ENCODE results near the gene WDFY4. TPM values are rescaled to one million over a fixed set of nuclear protein-coding genes. Genes with fewer than 3 reads are reported as not detected.

WDFY4 gene
- total and polyA plus RNA-seq, 4 donors, result 0.57 to 7.1 (median 2.0) TPM

DNA sequence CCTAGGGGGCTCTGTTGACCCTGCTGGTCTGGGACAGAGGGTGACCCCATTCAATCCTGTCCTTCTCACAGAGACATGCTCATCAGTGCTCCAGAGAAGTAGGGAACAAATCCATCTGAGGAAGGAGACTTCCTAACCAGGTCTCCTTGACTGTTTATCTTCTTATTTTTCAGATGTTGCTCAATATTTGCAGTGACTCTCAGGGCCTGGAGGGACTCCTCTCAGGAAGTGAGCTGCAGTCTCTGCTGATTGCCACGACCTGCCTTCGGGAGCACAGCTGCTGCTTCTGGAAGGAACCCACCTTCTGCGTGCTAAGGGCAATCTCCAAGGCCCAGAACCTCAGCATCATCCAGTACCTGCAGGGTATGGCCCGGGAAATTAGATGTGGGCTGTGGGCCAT lies 41.0 kb downstream of the WDFY4 start:
- Histone ChIP-seq H3K4me3 (ENCODE audit: low read depth in 1 of 3, low read length in 3 of 3) (no peak overlapping the region), H3K9me3 (ENCODE audit: control insufficient read depth in 4 of 4, low read length in 3 of 4) (no peaks in the 10 kb centered on the region), H3K27ac (ENCODE audit: low read depth in 1 of 2, low read length in 2 of 2) (no peak overlapping the region), H3K36me3 (ENCODE audit: control insufficient read depth in 4 of 4, insufficient read depth in 3 of 4, low read depth in 1 of 4, low read length in 3 of 4) (no peaks in the 10 kb centered on the region), H3K9ac (ENCODE audit: low read depth in 1 of 2, low read length in 2 of 2) (no peak overlapping the region), H3K27me3 (ENCODE audit: control insufficient read depth in 4 of 4, insufficient read depth in 4 of 4, low read length in 3 of 4) (no peaks in the 10 kb centered on the region), H3K4me1 (ENCODE audit: control insufficient read depth in 4 of 4, insufficient read depth in 4 of 4, low read length in 3 of 4) (no peaks in the 10 kb centered on the region)
- 77% methylated on average over 4 of the region's 4 CpGs for WGBS
- no peak for DNase-seq (ENCODE audit: low spot score)
- TF ChIP-seq TAF1 (conservative IDR thresholded peaks at IDR 0.05), result no peak
- TF ChIP-seq YY1 (IDR thresholded peaks at IDR 0.05), result no peak
- no peak for TF ChIP-seq SP1 (IDR thresholded peaks at IDR 0.05)
- no peak for TF ChIP-seq RAD21 (IDR thresholded peaks at IDR 0.05)
- no peak for TF ChIP-seq NR2F2 (IDR thresholded peaks at IDR 0.05)
- TF ChIP-seq, protein P1, sequence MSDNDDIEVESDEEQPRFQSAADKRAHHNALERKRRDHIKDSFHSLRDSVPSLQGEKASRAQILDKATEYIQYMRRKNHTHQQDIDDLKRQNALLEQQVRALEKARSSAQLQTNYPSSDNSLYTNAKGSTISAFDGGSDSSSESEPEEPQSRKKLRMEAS (IDR thresholded peaks at IDR 0.05), result no peak
- no peak for TF ChIP-seq HNF4A (conservative IDR thresholded peaks at IDR 0.05)
- TF ChIP-seq HNF4G (IDR thresholded peaks at IDR 0.05), result no peak
- TF ChIP-seq JUND (IDR thresholded peaks at IDR 0.05), result no peak
- TF ChIP-seq, protein P2, sequence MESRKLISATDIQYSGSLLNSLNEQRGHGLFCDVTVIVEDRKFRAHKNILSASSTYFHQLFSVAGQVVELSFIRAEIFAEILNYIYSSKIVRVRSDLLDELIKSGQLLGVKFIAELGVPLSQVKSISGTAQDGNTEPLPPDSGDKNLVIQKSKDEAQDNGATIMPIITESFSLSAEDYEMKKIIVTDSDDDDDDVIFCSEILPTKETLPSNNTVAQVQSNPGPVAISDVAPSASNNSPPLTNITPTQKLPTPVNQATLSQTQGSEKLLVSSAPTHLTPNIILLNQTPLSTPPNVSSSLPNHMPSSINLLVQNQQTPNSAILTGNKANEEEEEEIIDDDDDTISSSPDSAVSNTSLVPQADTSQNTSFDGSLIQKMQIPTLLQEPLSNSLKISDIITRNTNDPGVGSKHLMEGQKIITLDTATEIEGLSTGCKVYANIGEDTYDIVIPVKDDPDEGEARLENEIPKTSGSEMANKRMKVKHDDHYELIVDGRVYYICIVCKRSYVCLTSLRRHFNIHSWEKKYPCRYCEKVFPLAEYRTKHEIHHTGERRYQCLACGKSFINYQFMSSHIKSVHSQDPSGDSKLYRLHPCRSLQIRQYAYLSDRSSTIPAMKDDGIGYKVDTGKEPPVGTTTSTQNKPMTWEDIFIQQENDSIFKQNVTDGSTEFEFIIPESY (IDR thresholded peaks at IDR 0.05), result no peak
- TF ChIP-seq RXRA (IDR thresholded peaks at IDR 0.05), result no peak
- no peak for TF ChIP-seq FOXA2 (IDR thresholded peaks at IDR 0.05)
- TF ChIP-seq, protein P3, sequence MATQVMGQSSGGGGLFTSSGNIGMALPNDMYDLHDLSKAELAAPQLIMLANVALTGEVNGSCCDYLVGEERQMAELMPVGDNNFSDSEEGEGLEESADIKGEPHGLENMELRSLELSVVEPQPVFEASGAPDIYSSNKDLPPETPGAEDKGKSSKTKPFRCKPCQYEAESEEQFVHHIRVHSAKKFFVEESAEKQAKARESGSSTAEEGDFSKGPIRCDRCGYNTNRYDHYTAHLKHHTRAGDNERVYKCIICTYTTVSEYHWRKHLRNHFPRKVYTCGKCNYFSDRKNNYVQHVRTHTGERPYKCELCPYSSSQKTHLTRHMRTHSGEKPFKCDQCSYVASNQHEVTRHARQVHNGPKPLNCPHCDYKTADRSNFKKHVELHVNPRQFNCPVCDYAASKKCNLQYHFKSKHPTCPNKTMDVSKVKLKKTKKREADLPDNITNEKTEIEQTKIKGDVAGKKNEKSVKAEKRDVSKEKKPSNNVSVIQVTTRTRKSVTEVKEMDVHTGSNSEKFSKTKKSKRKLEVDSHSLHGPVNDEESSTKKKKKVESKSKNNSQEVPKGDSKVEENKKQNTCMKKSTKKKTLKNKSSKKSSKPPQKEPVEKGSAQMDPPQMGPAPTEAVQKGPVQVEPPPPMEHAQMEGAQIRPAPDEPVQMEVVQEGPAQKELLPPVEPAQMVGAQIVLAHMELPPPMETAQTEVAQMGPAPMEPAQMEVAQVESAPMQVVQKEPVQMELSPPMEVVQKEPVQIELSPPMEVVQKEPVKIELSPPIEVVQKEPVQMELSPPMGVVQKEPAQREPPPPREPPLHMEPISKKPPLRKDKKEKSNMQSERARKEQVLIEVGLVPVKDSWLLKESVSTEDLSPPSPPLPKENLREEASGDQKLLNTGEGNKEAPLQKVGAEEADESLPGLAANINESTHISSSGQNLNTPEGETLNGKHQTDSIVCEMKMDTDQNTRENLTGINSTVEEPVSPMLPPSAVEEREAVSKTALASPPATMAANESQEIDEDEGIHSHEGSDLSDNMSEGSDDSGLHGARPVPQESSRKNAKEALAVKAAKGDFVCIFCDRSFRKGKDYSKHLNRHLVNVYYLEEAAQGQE (IDR thresholded peaks at IDR 0.05), result no peak
- TF ChIP-seq, protein P4, sequence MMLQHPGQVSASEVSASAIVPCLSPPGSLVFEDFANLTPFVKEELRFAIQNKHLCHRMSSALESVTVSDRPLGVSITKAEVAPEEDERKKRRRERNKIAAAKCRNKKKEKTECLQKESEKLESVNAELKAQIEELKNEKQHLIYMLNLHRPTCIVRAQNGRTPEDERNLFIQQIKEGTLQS (IDR thresholded peaks at IDR 0.05), result no peak
- no peak for TF ChIP-seq EGR1 (IDR thresholded peaks at IDR 0.05; ENCODE audit: low read depth in 2 of 2)
- TF ChIP-seq FOXA1 (IDR thresholded peaks at IDR 0.05), result no peak
- no peak for TF ChIP-seq GABPA (IDR thresholded peaks at IDR 0.05 in 1 of 2, conservative IDR thresholded peaks at IDR 0.05 in 1 of 2)
- TF ChIP-seq, protein P5, sequence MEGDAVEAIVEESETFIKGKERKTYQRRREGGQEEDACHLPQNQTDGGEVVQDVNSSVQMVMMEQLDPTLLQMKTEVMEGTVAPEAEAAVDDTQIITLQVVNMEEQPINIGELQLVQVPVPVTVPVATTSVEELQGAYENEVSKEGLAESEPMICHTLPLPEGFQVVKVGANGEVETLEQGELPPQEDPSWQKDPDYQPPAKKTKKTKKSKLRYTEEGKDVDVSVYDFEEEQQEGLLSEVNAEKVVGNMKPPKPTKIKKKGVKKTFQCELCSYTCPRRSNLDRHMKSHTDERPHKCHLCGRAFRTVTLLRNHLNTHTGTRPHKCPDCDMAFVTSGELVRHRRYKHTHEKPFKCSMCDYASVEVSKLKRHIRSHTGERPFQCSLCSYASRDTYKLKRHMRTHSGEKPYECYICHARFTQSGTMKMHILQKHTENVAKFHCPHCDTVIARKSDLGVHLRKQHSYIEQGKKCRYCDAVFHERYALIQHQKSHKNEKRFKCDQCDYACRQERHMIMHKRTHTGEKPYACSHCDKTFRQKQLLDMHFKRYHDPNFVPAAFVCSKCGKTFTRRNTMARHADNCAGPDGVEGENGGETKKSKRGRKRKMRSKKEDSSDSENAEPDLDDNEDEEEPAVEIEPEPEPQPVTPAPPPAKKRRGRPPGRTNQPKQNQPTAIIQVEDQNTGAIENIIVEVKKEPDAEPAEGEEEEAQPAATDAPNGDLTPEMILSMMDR (IDR thresholded peaks at IDR 0.05; ENCODE audit: low read depth, low read length, missing input control), result no peak

Data from liver (tissue), 9 donors.